HepG2 (cell line): ENCODE results near the gene KIF26B. TPM values are rescaled to one million over a fixed set of nuclear protein-coding genes. Genes with fewer than 3 reads are reported as not detected.

Source experiments
- ATAC-seq: fragments of 200-7000 bp; cut with Tn5 transposase; 3 replicates; pipeline ENCODE4 v1.9.1; 2020; ENCODE audit warnings: mild to moderate bottlenecking, moderate library complexity
- BruUV-seq: library from RNA; stranded (reverse); fragments of 400-500 nt; replicated peaks from 2 replicates; lab custom pipeline; 2021; lab: Mats Ljungman, UMichigan
- CTCF ChIA-PET: fragments of 300-600 bp; formaldehyde crosslinking; extraction: SDS; loops from one replicate; lab custom pipeline; 2021; ENCODE audit warnings: low total read pairs, inconsistent platforms, low intra/inter-chr PET ratio; lab: Yijun Ruan, JAX
- POLR2A ChIA-PET: fragments of 350-600 bp; sonication (Branson Sonifier 250); formaldehyde crosslinking; loops from one replicate; lab custom pipeline; 2020; ENCODE audit warnings: antibody characterized with exemption, inconsistent platforms; lab: Yijun Ruan, JAX
- DNase-seq: peaks from one replicate; pipeline ENCODE4 v3.0.0-alpha.2; 2015; ENCODE audit warnings: low spot score
- FAIRE-seq: peaks from 3 replicates; lab custom pipeline; 2011; peaks lifted over from hg19 to GRCh38; lab: Jason Lieb, UNC
- H2AFZ ChIP-seq: one replicate; pipeline ENCODE4 v1.6.1; 2011; ENCODE audit warnings: low read length, inconsistent platforms
- H3K27ac ChIP-seq: fragments of 300-600 bp; 3 replicates; pipeline ENCODE4 v1.8.0; 2011; ENCODE audit warnings: mixed run types, mild to moderate bottlenecking, mixed read lengths, low read length, inconsistent platforms; ENCODE audit not compliant: insufficient read depth; ENCODE audit errors: extremely low read length
- H3K27me3 ChIP-seq, 2 experiments: fragments of 200-600 bp in 1 of 2; 2 replicates in 1 of 2; 3 replicates in 1 of 2; pipeline versions ENCODE4 v1.6.0 to v1.8.0; 2011; ENCODE audit warnings: low read length in 2 of 2, mild to moderate bottlenecking in 2 of 2, moderate library complexity in 2 of 2, inconsistent platforms in 1 of 2; ENCODE audit not compliant: insufficient read depth in 2 of 2, control insufficient read depth in 1 of 2
- H3K36me3 ChIP-seq, 2 experiments: fragments of 200-600 bp in 1 of 2; replicated peaks in 1 of 2; 2 replicates in 1 of 2; 3 replicates in 1 of 2; pipeline versions ENCODE4 v1.5.1 to v1.8.0; 2011; ENCODE audit warnings: low read length in 2 of 2, inconsistent platforms in 1 of 2; ENCODE audit not compliant: insufficient read depth in 2 of 2, control insufficient read depth in 1 of 2
- H3K4me1 ChIP-seq: 2 replicates; pipeline ENCODE4 v1.5.1; 2012; ENCODE audit warnings: low read length, inconsistent platforms; ENCODE audit not compliant: insufficient read depth
- H3K4me2 ChIP-seq: 2 replicates; pipeline ENCODE4 v1.6.0; 2011; ENCODE audit warnings: low read depth, low read length, inconsistent platforms
- H3K4me3 ChIP-seq, 3 experiments: fragments of 200-600 bp in 1 of 3; sonication (generic), shearing (Covaris generic) in 1 of 3; replicated peaks in 1 of 3; 2 replicates each; pipeline ENCODE4 v1.5.1; 2011 to 2016; ENCODE audit warnings: low read length in 3 of 3, inconsistent platforms in 2 of 3, low read depth in 2 of 3, mild to moderate bottlenecking in 2 of 3, control low read depth in 1 of 3, mixed read lengths in 1 of 3; ENCODE audit not compliant: insufficient read depth in 1 of 3
- H3K79me2 ChIP-seq: one replicate; pipeline ENCODE4 v1.6.1; 2011; ENCODE audit warnings: low read length, inconsistent platforms; ENCODE audit not compliant: insufficient read depth
- H3K9ac ChIP-seq: 2 replicates; pipeline ENCODE4 v1.6.0; 2011; ENCODE audit warnings: mild to moderate bottlenecking, low read depth, low read length, inconsistent platforms; ENCODE audit not compliant: insufficient read depth
- H3K9me3 ChIP-seq: 2 replicates; pipeline ENCODE4 v1.5.1; 2012; ENCODE audit warnings: mild to moderate bottlenecking, low read length
- H4K20me1 ChIP-seq: 2 replicates; pipeline ENCODE4 v1.6.0; 2011; ENCODE audit warnings: inconsistent platforms, mild to moderate bottlenecking, low read length, moderate library complexity; ENCODE audit not compliant: insufficient read depth
- KMT2A ChIP-seq: sonication (generic); formaldehyde crosslinking; IDR thresholded peaks from 2 replicates; pipeline ENCODE4 v1.4.0; 2020; ENCODE audit warnings: missing genetic modification reagents
- SNAI1 ChIP-seq: sonication (generic); formaldehyde crosslinking; IDR thresholded peaks from 2 replicates; pipeline ENCODE4 v1.5.0; 2020; ENCODE audit warnings: mild to moderate bottlenecking, missing genetic modification reagents, borderline replicate concordance
- STAT6 ChIP-seq: sonication (generic); formaldehyde crosslinking; IDR thresholded peaks from 2 replicates; pipeline ENCODE4 v1.4.0; 2020; ENCODE audit warnings: missing genetic modification reagents, mild to moderate bottlenecking, borderline replicate concordance
- ZBTB3 ChIP-seq: sonication (generic); formaldehyde crosslinking; IDR thresholded peaks from 2 replicates; pipeline ENCODE4 v1.4.0; 2020; ENCODE audit warnings: low read depth, mild to moderate bottlenecking, moderate library complexity, missing genetic modification reagents, borderline replicate concordance
- ZNF18 ChIP-seq: sonication (generic); formaldehyde crosslinking; IDR thresholded peaks from 2 replicates; pipeline ENCODE4 v1.8.0; 2022; ENCODE audit warnings: mild to moderate bottlenecking, missing genetic modification reagents; ENCODE audit not compliant: insufficient replicate concordance
- ZNF468 ChIP-seq: sonication (generic); formaldehyde crosslinking; IDR thresholded peaks from 2 replicates; pipeline ENCODE4 v1.8.0; 2022; ENCODE audit warnings: mild to moderate bottlenecking, moderate library complexity, missing genetic modification reagents
- ZNF609 ChIP-seq: sonication (generic); formaldehyde crosslinking; IDR thresholded peaks from 2 replicates; pipeline ENCODE4 v1.4.0; 2020; ENCODE audit warnings: mild to moderate bottlenecking, missing genetic modification reagents, borderline replicate concordance
- ZNF83 ChIP-seq: sonication (generic); formaldehyde crosslinking; IDR thresholded peaks from 2 replicates; pipeline ENCODE4 v1.4.0; 2020; ENCODE audit warnings: missing genetic modification reagents, mild to moderate bottlenecking, borderline replicate concordance
- WGBS: methylation state at CpG from one replicate; pipeline ENCODE4 v1.1.6; 2017; ENCODE audit warnings: low lambda C conversion rate; 5-methylcytosine and 5-hydroxymethylcytosine counted together
- in situ Hi-C: cut with HindIII; loops from 2 replicates; pipeline ENCODE4 v1.10.0; 2017; ENCODE audit warnings: low pct_unique_long_range_greater_than_20kb; ENCODE audit not compliant: extremely low pct_ligation_motif_present
- intact Hi-C: fragments of 100-400 bp; cut with micrococcal nuclease; formaldehyde crosslinking; loops from one replicate; pipeline ENCODE4 v1.10.0; 2022; ENCODE audit not compliant: unreplicated experiment
- polyA plus RNA-seq, 8 experiments: library from polyadenylated mRNA; depleted of rRNA in 3 of 8; stranded (reverse) in 7 of 8; unstranded in 1 of 8; fragments of >200 nt; fragmentation: Illumina TruSeq in 4 of 8; extraction: Trizol in 4 of 8; gene quantifications; 2 replicates each; pipeline versions ENCODE4 v1.2.1 to v1.2.3, GENCODE V29; 2011 to 2016; ENCODE audit warnings: low read depth in 4 of 8, missing spikeins in 1 of 8, mixed read lengths in 1 of 8; ENCODE audit not compliant: insufficient read depth in 1 of 8
- total RNA-seq, 5 experiments: library from RNA; depleted of rRNA; stranded (reverse); fragments of >200 nt; fragmentation: Illumina TruSeq; extraction: Trizol; gene quantifications; 2 replicates each; pipeline ENCODE4 v1.2.3, GENCODE V29; 2016; ENCODE audit warnings: low read depth in 1 of 5

Gene KIF26B
- total and polyA plus RNA-seq, 2 of the 13 experiments (the other 11 are each of a cell fraction or from before 2014, with no cell fraction given): 0.08 to 0.09 TPM

GRCh38 chr1:245542365-245542764 is 387.6 kb downstream of the KIF26B start:
- Histone ChIP-seq H3K4me1 (no peaks in the 10 kb centered on the region), H3K4me3 (no peak overlapping the region), H4K20me1 (no peaks in the 10 kb centered on the region), H3K9ac (no peak overlapping the region), H3K4me2 (no peak overlapping the region), H3K36me3 (no peaks in the 10 kb centered on the region), H3K27ac (no peak overlapping the region), H2AFZ (no peak overlapping the region), H3K9me3 (no peaks in the 10 kb centered on the region), H3K79me2 (no peaks in the 10 kb centered on the region), H3K27me3 (no peaks in the 10 kb centered on the region)
- ChIA-PET CTCF (no interaction called here), POLR2A (no interaction called here)
- DNase-seq (no peak), ATAC-seq (no peak), FAIRE-seq (no peak)
- 59% methylated on average over 6 of the region's 6 CpGs for WGBS
- in situ Hi-C loops (no loop called here), intact Hi-C loops (no loop called here)
- BruUV-seq: no TSS peak
- TF ChIP-seq STAT6 (CRISPR knock-in tag) (no peak), SNAI1 (CRISPR knock-in tag) (no peak), ZBTB3 (CRISPR knock-in tag) (no peak), ZNF468 (CRISPR knock-in tag) (no peak), ZNF609 (CRISPR knock-in tag) (no peak), ZNF18 (CRISPR knock-in tag) (no peak), KMT2A (CRISPR knock-in tag) (no peak), ZNF83 (CRISPR knock-in tag) (no peak)
